PC-3 (cell line): ENCODE measurements around the gene TTC7B. TPM values are rescaled to one million over a fixed set of nuclear protein-coding genes. Genes with fewer than 3 reads are reported as not detected.

Experiments
- ATAC-seq: fragments of 200-7000 bp; cut with Tn5 transposase; 2 replicates; pipeline ENCODE4 v1.9.1; 2020; ENCODE audit warnings: mild to moderate bottlenecking, moderate library complexity
- BruUV-seq: library from RNA; stranded (reverse); fragments of 400-500 nt; replicated peaks from 2 replicates; lab custom pipeline; 2021; lab: Mats Ljungman, UMichigan
- CTCF ChIA-PET: fragments of 300-600 bp; sonication (Branson Sonifier 250); formaldehyde crosslinking; loops from one replicate; lab custom pipeline; 2022; ENCODE audit warnings: antibody characterized with exemption; lab: Charles Lee
- POLR2A ChIA-PET: fragments of 300-600 bp; sonication (Branson Sonifier 250); formaldehyde crosslinking; loops from one replicate; lab custom pipeline; 2022; ENCODE audit warnings: antibody characterized with exemption; ENCODE audit not compliant: unreplicated experiment; lab: Charles Lee
- DNase-seq: peaks from one replicate; pipeline ENCODE4 v3.0.0-alpha.2; 2015
- H2AFZ ChIP-seq: fragments of 300-600 bp; sonication (generic); 2 replicates; pipeline ENCODE4 v1.6.0; 2016; ENCODE audit warnings: antibody characterized with exemption, low read length
- H3F3A ChIP-seq: fragments of 300-600 bp; sonication (generic); one replicate; pipeline ENCODE4 v1.6.0; 2017; ENCODE audit warnings: antibody characterized with exemption, low read length, control low read depth, mild to moderate bottlenecking; ENCODE audit not compliant: unreplicated experiment
- H3K27ac ChIP-seq: fragments of 300-600 bp; sonication (generic); 2 replicates; pipeline ENCODE4 v1.5.1; 2016; ENCODE audit warnings: mild to moderate bottlenecking, low read length
- H3K27me3 ChIP-seq: fragments of 300-600 bp; sonication (generic); 2 replicates; pipeline ENCODE4 v1.6.1; 2016; ENCODE audit warnings: low read length, mixed read lengths
- H3K36me3 ChIP-seq: fragments of 300-600 bp; sonication (generic); 2 replicates; pipeline ENCODE4 v1.6.1; 2016; ENCODE audit warnings: low read depth, mixed run types, low read length, mixed read lengths
- H3K4me1 ChIP-seq: fragments of 300-600 bp; sonication (generic); 2 replicates; pipeline ENCODE4 v1.5.1; 2016; ENCODE audit warnings: low read length; ENCODE audit not compliant: insufficient read depth
- H3K4me2 ChIP-seq: fragments of 300-600 bp; sonication (generic); 2 replicates; pipeline ENCODE4 v1.6.0; 2016; ENCODE audit warnings: low read length
- H3K4me3 ChIP-seq: fragments of 300-600 bp; sonication (generic); 2 replicates; pipeline ENCODE4 v1.5.1; 2016; ENCODE audit warnings: mild to moderate bottlenecking, low read length, mixed read lengths
- H3K79me2 ChIP-seq: fragments of 300-600 bp; sonication (generic); 2 replicates; pipeline ENCODE4 v1.6.1; 2017; ENCODE audit warnings: low read length, mixed read lengths
- H3K9ac ChIP-seq: fragments of 300-600 bp; sonication (generic); 2 replicates; pipeline ENCODE4 v1.6.0; 2016; ENCODE audit warnings: mild to moderate bottlenecking, low read length
- H3K9me2 ChIP-seq: fragments of 300-600 bp; sonication (generic); replicated peaks from 2 replicates; pipeline ENCODE4 v1.6.1; 2016; ENCODE audit warnings: mixed run types, low read length, mixed read lengths
- H3K9me3 ChIP-seq: fragments of 300-600 bp; sonication (generic); 2 replicates; pipeline ENCODE4 v1.6.1; 2016; ENCODE audit warnings: low read length, mixed read lengths
- H4K20me1 ChIP-seq: fragments of 300-600 bp; sonication (generic); 2 replicates; pipeline ENCODE4 v1.6.1; 2016; ENCODE audit warnings: low read length, mixed read lengths
- CTCF ChIP-seq: fragments of 300-600 bp; sonication (generic); conservative IDR thresholded peaks from 2 replicates; pipeline ENCODE4 v1.5.1; 2017; ENCODE audit warnings: antibody characterized with exemption, low read depth, mild to moderate bottlenecking, low read length
- EZH2 ChIP-seq: fragments of 300-600 bp; sonication (generic); IDR thresholded peaks from one replicate; pipeline ENCODE4 v1.6.1; 2017; ENCODE audit warnings: antibody characterized with exemption, mild to moderate bottlenecking, low read length; ENCODE audit not compliant: unreplicated experiment
- EZH2phosphoT487 ChIP-seq: fragments of 300-600 bp; sonication (generic); IDR thresholded peaks from 2 replicates; pipeline ENCODE4 v1.6.1; 2018; ENCODE audit warnings: mild to moderate bottlenecking, antibody characterized with exemption, low read length, borderline replicate concordance
- intact Hi-C: fragments of 100-400 bp; cut with micrococcal nuclease; formaldehyde crosslinking; loops from 2 replicates; pipeline ENCODE4 v1.9.0; 2023
- total RNA-seq: library from RNA; depleted of rRNA; stranded (reverse); fragments of >200 nt; gene quantifications from 2 replicates; pipeline ENCODE4 v1.2.3, GENCODE V29; 2014

TTC7B gene
- total RNA-seq, 1 experiment from 2014 or later: 45.6 TPM

- H3K4me2 ChIP-seq: no peak overlapping the region
- BruUV-seq: no TSS peak
- H3K4me1 ChIP-seq: no peaks in the 10 kb centered on the region
- intact Hi-C loops: no loop called here
- H3K79me2 ChIP-seq: no peaks in the 10 kb centered on the region
- H4K20me1 ChIP-seq: no peaks in the 10 kb centered on the region
- H3K27ac ChIP-seq: no peak overlapping the region
- H3F3A ChIP-seq: no peaks in the 10 kb centered on the region
- ChIA-PET POLR2A (no interaction called here), CTCF (no interaction called here)
- ATAC-seq (no peak), DNase-seq (no peak)
- H3K9me3 ChIP-seq: no peaks in the 10 kb centered on the region
- no peaks in the 10 kb centered on the region for H3K9me2 ChIP-seq
- H2AFZ ChIP-seq: no peak overlapping the region
- H3K27me3 ChIP-seq: no peaks in the 10 kb centered on the region
- H3K36me3 ChIP-seq: no peaks in the 10 kb centered on the region
- no peak for TF ChIP-seq EZH2phosphoT487
- no peak for TF ChIP-seq CTCF
- TF ChIP-seq EZH2: no peak
- no peak overlapping the region for H3K9ac ChIP-seq
- no peak overlapping the region for H3K4me3 ChIP-seq
Observed at GRCh38 chr14:90583916-90584605, 232.2 kb downstream of the TTC7B start.

DNA sequence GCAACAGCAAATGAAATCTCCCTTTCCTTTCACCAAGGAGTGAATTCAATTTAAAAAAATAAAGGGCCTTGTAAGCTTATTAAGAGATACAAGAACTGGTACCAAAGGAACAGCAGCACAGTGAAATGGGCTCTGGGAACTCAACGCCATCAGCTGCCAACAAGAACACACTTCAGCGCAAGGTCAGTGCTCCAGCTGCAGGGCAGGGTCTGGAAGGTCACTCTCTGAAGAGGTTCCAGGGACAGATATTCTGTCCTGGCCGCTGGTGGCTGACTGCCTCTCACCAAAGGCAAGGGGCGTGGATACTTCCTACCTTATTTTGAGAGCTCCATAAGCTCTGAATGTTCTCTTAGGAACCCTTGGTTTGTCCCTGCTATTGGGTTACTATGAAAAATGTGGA is 232.8 kb downstream of the TTC7B start:
- Histone ChIP-seq H3K9me3 (no peaks in the 10 kb centered on the region), H3K27ac (no peak overlapping the region), H3K36me3 (no peaks in the 10 kb centered on the region), H3K9me2 (no peaks in the 10 kb centered on the region), H3K9ac (no peak overlapping the region), H3K4me2 (no peak overlapping the region), H3K4me1 (no peaks in the 10 kb centered on the region), H2AFZ (no peak overlapping the region), H3F3A (no peaks in the 10 kb centered on the region), H3K4me3 (no peak overlapping the region), H3K79me2 (no peaks in the 10 kb centered on the region), H3K27me3 (no peaks in the 10 kb centered on the region), H4K20me1 (no peaks in the 10 kb centered on the region)
- no TSS peak for BruUV-seq
- TF ChIP-seq EZH2: no peak
- TF ChIP-seq EZH2phosphoT487: no peak
- TF ChIP-seq CTCF: no peak
- CTCF ChIA-PET: no interaction called here
- DNase-seq: no peak
- POLR2A ChIA-PET: no interaction called here
- ATAC-seq: no peak
- intact Hi-C loops: no loop called here

DNA sequence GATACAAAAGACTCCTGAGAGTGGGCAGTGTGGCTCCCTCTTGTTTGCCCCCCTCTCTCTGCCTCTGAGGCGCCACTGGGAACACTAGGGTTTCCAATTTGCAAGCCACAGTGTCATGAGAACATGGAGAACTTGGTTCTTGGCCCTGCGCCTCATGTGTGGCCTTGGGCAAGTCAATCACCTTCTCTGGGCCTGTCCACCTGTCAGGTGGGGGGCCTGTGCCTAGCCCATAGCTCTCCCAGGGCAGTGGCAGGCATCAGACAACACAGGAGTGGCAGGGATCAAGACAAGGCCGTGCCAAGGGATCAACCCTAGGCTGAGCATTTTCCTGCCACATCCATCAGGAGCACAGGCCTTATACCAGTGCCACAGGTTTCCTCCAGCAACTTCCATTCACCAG is 234.1 kb downstream of the TTC7B start:
- no peaks in the 10 kb centered on the region for H3F3A ChIP-seq
- no peak for DNase-seq
- no peaks in the 10 kb centered on the region for H3K4me1 ChIP-seq
- BruUV-seq: no TSS peak
- no peak for ATAC-seq
- POLR2A ChIA-PET: no interaction called here
- no peak overlapping the region for H3K4me2 ChIP-seq
- H3K9me2 ChIP-seq: no peaks in the 10 kb centered on the region
- no peak for TF ChIP-seq EZH2
- TF ChIP-seq EZH2phosphoT487: no peak
- no peak for TF ChIP-seq CTCF
- no peaks in the 10 kb centered on the region for H3K36me3 ChIP-seq
- H3K79me2 ChIP-seq: no peaks in the 10 kb centered on the region
- no peak overlapping the region for H3K9ac ChIP-seq
- H3K27ac ChIP-seq: no peak overlapping the region
- H2AFZ ChIP-seq: no peak overlapping the region
- H3K4me3 ChIP-seq: no peak overlapping the region
- H3K9me3 ChIP-seq: no peaks in the 10 kb centered on the region
- no peaks in the 10 kb centered on the region for H4K20me1 ChIP-seq
- H3K27me3 ChIP-seq: no peaks in the 10 kb centered on the region
- CTCF ChIA-PET: no interaction called here
- intact Hi-C loops: no loop called here
